ENCODE data around the gene ANKHD1.
A peak's percentile ranks its signal among the peaks of the same experiment; 100 is the strongest.

Gene ANKHD1

GRCh38 chr5:140401362-140402257, at the start of gene ANKHD1:
ANKHD1 (plus strand) TSS chr5:140401833; CDS start chr5:140401968, 135 bp downstream.
- peak; percentile 98 for DNase-seq

DNA sequence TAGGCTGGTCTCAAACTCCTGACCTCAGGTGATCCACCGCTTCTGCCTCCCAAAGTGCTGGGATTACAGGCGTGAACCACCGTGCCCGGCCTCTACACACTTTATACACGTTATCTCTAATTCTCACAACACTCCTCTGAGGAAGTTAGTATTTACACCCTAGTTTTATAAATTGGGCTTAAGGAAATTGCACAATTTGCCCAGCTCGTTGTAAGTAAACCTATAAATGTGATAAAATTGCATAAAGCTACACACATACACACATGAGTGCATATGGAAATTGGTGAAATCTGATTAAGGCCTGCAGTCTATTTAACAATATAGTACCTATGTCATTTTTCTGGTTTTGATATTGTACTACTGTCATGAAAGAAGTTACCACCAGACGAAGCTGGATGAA, 46.1 kb upstream of the ANKHD1 start:
- DNase-seq, result no peak

- no peak for DNase-seq
These were observed 44.5 kb upstream of the ANKHD1 start for GRCh38 chr5:140356853-140357725.

DNA sequence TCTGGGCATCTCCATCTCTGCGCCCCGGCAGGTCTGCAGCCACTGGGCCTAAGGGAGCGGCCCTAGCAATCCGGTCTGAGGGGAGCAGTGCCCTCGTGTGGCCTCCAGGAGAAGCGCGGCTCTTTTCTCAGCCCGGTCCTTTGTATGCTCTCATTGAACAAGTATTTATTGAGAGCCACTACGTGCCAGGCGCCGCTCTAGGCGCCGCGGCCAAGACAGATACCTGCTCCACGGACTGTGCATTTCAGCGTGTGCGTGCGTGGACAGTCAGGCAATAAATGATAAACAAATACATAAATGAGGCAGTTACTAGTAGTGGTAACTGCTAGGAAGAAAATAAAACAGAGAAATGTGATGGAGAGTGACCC, 43.9 kb upstream of the ANKHD1 start:
- DNase-seq, result peak; percentile 40

- DNase-seq, result no peak
These were observed 42.8 kb upstream of the ANKHD1 start for GRCh38 chr5:140358738-140359310.

GRCh38 chr5:140360101-140360500, 41.5 kb upstream of the ANKHD1 start, which contains the start of gene SLC4A9:
SLC4A9 (plus strand) TSS chr5:140360194; CDS start chr5:140360237, 43 bp downstream.
- DNase-seq, result no peak

GRCh38 chr5:140360681-140361479, 40.8 kb upstream of the ANKHD1 start:
- DNase-seq, result no peak

DNA sequence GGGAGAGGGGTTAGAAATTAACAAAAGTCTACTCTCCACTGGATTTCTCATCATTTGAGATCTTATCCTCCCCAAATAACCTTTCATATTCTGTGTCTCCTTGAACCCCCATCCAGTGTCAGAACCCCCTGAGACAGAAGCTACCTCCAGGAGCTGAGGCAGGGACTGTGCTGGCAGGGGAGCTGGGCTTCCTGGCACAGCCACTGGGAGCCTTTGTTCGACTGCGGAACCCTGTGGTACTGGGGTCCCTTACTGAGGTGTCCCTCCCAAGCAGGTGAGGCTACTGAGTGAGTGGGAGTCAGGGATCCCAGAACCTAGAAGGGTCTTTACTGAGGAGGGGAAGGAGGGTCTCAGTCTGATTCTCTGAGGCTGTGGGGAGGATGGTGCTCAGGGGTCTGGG, 39.7 kb upstream of the ANKHD1 start:
- DNase-seq, result no peak

- no peak for DNase-seq
These were observed 39.3 kb upstream of the ANKHD1 start for GRCh38 chr5:140362311-140362710.

DNA sequence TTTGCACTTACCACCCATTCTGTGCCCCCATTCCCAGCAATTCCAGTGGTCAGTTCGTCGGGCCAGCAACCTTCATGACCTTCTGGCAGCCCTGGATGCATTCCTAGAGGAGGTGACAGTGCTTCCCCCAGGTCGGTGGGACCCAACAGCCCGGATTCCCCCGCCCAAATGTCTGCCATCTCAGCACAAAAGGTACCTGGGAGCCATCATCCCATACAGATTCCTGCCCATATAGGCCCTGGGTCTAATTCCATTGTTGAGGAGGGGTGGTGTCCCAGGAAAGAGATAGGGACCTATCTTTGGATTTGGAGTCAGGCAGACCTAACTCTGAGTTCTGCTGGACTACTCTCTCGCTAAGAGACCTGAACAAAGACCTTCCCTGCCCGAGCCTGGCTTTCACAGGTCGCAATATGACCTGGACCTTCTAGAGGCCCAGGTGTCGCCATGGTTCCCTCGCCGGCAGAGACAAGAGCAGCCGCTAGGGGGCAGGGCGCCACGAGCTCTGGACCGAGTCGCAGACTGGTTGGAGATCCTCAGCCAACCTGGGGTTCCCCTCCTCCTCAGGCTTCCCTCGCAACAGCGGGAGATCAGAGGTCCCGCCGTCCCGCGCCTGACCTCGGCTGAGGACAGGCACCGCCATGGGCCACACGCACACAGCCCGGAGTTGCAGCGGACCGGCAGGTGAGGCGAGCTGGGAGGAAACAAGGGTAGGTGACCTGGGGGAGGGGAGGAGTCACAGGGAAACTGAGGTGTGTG, 38.6 kb upstream of the ANKHD1 start:
- DNase-seq, result peak; percentile 23

- no peak for DNase-seq
These were observed 37.8 kb upstream of the ANKHD1 start for GRCh38 chr5:140363631-140364471.

DNA sequence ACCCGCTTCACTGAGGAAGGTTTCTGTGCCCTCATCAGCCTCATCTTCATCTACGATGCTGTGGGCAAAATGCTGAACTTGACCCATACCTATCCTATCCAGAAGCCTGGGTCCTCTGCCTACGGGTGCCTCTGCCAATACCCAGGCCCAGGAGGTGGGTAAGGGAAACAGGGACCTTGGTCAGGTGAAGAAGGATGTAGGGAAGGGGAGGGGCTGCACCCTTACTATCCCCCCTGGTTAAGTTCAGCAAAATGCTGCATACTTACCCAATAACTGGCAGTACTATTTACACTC, 37.2 kb upstream of the ANKHD1 start:
- DNase-seq, result no peak

DNA sequence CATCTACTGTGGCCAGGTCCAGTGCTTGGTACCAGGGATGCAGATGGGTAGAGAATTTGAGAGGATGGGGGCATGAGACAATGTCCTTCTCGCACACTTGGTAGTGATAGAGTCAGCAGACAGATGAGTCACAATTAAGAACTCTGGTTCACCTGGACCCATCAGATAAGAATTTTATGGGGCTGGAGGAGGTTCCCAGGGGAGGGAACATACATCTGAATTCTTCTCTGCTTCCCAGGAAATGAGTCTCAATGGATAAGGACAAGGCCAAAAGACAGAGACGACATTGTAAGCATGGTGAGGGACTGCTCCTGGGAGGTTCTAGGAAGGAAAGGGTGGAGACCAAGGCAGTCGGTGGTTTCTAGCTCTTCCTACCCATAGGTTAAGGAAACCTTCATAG, 36.4 kb upstream of the ANKHD1 start:
- DNase-seq, result no peak

DNA sequence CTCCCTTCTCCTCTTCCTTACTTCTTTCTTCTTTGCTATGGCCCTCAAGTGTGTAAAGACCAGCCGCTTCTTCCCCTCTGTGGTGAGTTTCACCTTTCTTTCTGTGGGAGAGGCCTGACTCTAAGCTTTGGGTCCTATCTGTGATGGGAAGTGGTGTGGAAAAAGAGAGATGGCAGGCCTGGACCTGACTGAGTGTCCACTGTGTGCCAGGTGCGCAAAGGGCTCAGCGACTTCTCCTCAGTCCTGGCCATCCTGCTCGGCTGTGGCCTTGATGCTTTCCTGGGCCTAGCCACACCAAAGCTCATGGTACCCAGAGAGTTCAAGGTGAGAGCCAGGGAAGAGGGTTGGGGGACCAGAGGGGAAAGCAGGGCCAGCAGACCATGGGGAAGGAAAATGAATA, 35.7 kb upstream of the ANKHD1 start:
- DNase-seq, result no peak

- no peak for DNase-seq
These were observed 34.9 kb upstream of the ANKHD1 start for GRCh38 chr5:140366589-140367255.

- DNase-seq, result no peak
These were observed 34.2 kb upstream of the ANKHD1 start for GRCh38 chr5:140367256-140368013.

GRCh38 chr5:140371356-140372151, 30.1 kb upstream of the ANKHD1 start:
- DNase-seq, result no peak

GRCh38 chr5:140372971-140373487, 28.6 kb upstream of the ANKHD1 start:
- peak; percentile 17 for DNase-seq

DNA sequence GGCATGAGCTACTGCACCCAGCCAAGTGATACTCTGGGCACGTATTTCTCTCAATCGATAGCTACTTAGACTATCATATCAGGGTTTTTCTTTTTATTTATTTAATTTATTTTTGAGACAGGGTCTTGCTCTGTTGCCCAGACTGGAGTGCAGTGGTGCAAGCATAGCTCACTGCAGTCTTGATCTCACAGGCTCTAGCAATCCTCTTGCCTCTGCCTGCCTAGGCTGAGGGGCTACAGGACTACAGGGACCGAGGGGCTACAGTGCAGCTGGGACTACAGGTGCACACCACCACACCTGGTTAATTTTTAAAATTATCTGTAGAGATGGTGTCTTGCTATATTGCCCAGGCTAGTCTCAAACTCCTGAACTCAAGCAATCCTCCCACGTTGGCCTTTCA, 20.3 kb upstream of the ANKHD1 start:
- no peak for DNase-seq

Measured in NCI-H1048 (cell line).